ENCODE results near the gene ZNF215. TPM values are rescaled to one million over a fixed set of nuclear protein-coding genes. Genes with fewer than 3 reads are reported as not detected.

Gene ZNF215
- total and polyA plus RNA-seq, 2 experiments from 2014 or later: 17.3 to 20.8 TPM

DNA sequence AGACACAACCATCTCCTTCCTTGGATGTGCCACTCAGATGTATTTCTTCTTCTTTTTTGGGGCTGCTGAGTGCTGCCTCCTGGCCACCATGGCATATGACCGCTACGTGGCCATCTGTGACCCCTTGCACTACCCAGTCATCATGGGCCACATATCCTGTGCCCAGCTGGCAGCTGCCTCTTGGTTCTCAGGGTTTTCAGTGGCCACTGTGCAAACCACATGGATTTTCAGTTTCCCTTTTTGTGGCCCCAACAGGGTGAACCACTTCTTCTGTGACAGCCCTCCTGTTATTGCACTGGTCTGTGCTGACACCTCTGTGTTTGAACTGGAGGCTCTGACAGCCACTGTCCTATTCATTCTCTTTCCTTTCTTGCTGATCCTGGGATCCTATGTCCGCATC, 49.3 kb upstream of the ZNF215 start:
- Histone ChIP-seq H3K27me3 (ENCODE audit: insufficient read depth) (no peaks in the 10 kb centered on the region), H3K4me2 (no peak overlapping the region), H3K4me1 (ENCODE audit: insufficient read depth) (no peaks in the 10 kb centered on the region), H3K36me3 (ENCODE audit: insufficient read depth) (no peaks in the 10 kb centered on the region), H4K20me1 (replicated peaks; ENCODE audit: insufficient read depth) (no peaks in the 10 kb centered on the region), H3K27ac (ENCODE audit: low read depth) (no peak overlapping the region), H3K4me3 (no peak overlapping the region), H3F3A (replicated peaks; ENCODE audit: low read depth) (no peaks in the 10 kb centered on the region), H2AFZ (no peak overlapping the region), H3K79me2 (replicated peaks; ENCODE audit: insufficient read depth) (no peaks in the 10 kb centered on the region), H3K9me2 (ENCODE audit: insufficient read depth) (no peaks in the 10 kb centered on the region)
- DNase-seq (ENCODE audit: low spot score): no peak
- no peak overlapping the region for H3K4me3 Mint-ChIP-seq
- no peaks in the 10 kb centered on the region for H3K4me1 Mint-ChIP-seq
- no peak for TF ChIP-seq EZH2 (IDR thresholded peaks at IDR 0.05; ENCODE audit: low read depth, unreplicated experiment)
- TF ChIP-seq, protein P1, sequence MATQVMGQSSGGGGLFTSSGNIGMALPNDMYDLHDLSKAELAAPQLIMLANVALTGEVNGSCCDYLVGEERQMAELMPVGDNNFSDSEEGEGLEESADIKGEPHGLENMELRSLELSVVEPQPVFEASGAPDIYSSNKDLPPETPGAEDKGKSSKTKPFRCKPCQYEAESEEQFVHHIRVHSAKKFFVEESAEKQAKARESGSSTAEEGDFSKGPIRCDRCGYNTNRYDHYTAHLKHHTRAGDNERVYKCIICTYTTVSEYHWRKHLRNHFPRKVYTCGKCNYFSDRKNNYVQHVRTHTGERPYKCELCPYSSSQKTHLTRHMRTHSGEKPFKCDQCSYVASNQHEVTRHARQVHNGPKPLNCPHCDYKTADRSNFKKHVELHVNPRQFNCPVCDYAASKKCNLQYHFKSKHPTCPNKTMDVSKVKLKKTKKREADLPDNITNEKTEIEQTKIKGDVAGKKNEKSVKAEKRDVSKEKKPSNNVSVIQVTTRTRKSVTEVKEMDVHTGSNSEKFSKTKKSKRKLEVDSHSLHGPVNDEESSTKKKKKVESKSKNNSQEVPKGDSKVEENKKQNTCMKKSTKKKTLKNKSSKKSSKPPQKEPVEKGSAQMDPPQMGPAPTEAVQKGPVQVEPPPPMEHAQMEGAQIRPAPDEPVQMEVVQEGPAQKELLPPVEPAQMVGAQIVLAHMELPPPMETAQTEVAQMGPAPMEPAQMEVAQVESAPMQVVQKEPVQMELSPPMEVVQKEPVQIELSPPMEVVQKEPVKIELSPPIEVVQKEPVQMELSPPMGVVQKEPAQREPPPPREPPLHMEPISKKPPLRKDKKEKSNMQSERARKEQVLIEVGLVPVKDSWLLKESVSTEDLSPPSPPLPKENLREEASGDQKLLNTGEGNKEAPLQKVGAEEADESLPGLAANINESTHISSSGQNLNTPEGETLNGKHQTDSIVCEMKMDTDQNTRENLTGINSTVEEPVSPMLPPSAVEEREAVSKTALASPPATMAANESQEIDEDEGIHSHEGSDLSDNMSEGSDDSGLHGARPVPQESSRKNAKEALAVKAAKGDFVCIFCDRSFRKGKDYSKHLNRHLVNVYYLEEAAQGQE (IDR thresholded peaks at IDR 0.05; ENCODE audit: unreplicated experiment): no peak
- TF ChIP-seq, protein P2, sequence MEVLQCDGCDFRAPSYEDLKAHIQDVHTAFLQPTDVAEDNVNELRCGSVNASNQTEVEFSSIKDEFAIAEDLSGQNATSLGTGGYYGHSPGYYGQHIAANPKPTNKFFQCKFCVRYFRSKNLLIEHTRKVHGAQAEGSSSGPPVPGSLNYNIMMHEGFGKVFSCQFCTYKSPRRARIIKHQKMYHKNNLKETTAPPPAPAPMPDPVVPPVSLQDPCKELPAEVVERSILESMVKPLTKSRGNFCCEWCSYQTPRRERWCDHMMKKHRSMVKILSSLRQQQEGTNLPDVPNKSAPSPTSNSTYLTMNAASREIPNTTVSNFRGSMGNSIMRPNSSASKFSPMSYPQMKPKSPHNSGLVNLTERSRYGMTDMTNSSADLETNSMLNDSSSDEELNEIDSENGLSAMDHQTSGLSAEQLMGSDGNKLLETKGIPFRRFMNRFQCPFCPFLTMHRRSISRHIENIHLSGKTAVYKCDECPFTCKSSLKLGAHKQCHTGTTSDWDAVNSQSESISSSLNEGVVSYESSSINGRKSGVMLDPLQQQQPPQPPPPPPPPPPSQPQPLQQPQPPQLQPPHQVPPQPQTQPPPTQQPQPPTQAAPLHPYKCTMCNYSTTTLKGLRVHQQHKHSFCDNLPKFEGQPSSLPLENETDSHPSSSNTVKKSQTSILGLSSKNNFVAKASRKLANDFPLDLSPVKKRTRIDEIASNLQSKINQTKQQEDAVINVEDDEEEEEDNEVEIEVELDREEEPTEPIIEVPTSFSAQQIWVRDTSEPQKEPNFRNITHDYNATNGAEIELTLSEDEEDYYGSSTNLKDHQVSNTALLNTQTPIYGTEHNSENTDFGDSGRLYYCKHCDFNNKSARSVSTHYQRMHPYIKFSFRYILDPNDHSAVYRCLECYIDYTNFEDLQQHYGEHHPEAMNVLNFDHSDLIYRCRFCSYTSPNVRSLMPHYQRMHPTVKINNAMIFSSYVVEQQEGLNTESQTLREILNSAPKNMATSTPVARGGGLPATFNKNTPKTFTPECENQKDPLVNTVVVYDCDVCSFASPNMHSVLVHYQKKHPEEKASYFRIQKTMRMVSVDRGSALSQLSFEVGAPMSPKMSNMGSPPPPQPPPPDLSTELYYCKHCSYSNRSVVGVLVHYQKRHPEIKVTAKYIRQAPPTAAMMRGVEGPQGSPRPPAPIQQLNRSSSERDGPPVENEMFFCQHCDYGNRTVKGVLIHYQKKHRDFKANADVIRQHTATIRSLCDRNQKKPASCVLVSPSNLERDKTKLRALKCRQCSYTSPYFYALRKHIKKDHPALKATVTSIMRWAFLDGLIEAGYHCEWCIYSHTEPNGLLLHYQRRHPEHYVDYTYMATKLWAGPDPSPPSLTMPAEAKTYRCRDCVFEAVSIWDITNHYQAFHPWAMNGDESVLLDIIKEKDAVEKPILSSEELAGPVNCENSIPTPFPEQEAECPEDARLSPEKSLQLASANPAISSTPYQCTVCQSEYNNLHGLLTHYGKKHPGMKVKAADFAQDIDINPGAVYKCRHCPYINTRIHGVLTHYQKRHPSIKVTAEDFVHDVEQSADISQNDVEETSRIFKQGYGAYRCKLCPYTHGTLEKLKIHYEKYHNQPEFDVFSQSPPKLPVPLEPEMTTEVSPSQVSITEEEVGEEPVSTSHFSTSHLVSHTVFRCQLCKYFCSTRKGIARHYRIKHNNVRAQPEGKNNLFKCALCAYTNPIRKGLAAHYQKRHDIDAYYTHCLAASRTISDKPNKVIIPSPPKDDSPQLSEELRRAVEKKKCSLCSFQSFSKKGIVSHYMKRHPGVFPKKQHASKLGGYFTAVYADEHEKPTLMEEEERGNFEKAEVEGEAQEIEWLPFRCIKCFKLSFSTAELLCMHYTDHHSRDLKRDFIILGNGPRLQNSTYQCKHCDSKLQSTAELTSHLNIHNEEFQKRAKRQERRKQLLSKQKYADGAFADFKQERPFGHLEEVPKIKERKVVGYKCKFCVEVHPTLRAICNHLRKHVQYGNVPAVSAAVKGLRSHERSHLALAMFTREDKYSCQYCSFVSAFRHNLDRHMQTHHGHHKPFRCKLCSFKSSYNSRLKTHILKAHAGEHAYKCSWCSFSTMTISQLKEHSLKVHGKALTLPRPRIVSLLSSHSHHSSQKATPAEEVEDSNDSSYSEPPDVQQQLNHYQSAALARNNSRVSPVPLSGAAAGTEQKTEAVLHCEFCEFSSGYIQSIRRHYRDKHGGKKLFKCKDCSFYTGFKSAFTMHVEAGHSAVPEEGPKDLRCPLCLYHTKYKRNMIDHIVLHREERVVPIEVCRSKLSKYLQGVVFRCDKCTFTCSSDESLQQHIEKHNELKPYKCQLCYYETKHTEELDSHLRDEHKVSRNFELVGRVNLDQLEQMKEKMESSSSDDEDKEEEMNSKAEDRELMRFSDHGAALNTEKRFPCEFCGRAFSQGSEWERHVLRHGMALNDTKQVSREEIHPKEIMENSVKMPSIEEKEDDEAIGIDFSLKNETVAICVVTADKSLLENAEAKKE (CRISPR knock-in tag; IDR thresholded peaks at IDR 0.05): no peak
- TF ChIP-seq, protein P3, sequence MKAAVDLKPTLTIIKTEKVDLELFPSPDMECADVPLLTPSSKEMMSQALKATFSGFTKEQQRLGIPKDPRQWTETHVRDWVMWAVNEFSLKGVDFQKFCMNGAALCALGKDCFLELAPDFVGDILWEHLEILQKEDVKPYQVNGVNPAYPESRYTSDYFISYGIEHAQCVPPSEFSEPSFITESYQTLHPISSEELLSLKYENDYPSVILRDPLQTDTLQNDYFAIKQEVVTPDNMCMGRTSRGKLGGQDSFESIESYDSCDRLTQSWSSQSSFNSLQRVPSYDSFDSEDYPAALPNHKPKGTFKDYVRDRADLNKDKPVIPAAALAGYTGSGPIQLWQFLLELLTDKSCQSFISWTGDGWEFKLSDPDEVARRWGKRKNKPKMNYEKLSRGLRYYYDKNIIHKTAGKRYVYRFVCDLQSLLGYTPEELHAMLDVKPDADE (IDR thresholded peaks at IDR 0.05): no peak
- H3K9me3 Mint-ChIP-seq: 0 out of 3 replicates have a peak, but pooled peaks cover 3% of the 10 kb centered on the region
- no peaks in the 10 kb centered on the region for H3K27me3 Mint-ChIP-seq (ENCODE audit: insufficient read depth, low read depth, poor library complexity)
- no peak overlapping the region for H3K27ac Mint-ChIP-seq
- no peaks in the 10 kb centered on the region for H3K36me3 Mint-ChIP-seq (ENCODE audit: low read depth)
- ATAC-seq: no peak
